Embryonic facial prominence (tissue), 1 donor: Measurements from ENCODE around the gene SLC13A1.
"Not testable (repeated sequence)": the region's sequence is repeated elsewhere in the genome, so short reads cannot be mapped to it uniquely, and the experiment has no call there.

Experiments
- DNase-seq: peaks from one replicate; pipeline ENCODE4 v3.0.0-alpha.2; 2016; ENCODE audit errors: extremely low spot score

The SLC13A1 gene

GRCh38 chr7:123126171-123126570 is 73.6 kb downstream of the SLC13A1 start:
- no peak for DNase-seq

- DNase-seq: no peak
These were observed 74.5 kb downstream of the SLC13A1 start for GRCh38 chr7:123125231-123125630.

GRCh38 chr7:123122916-123123315 is 76.9 kb downstream of the SLC13A1 start:
- DNase-seq: no peak

DNA sequence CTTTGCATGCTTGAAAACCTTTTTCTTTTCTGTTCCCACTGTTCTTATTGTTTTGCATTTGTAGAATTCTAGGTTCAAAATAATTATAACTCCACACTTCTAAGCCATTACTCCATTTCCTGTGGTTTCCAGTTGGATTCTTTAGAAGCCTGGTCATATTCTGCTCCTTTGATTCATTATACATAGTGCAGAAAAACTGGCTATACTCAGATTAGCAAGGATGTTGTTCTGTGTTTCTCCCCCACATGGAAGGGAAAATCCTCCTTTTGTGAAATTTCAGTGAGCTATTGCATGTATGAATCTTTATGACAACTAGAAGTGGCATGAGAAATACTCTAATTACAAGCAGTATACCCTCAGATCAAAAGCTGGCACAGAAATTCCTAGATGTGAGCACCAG is 79.5 kb downstream of the SLC13A1 start:
- no peak for DNase-seq

- no peak for DNase-seq
These were observed 84.4 kb downstream of the SLC13A1 start for GRCh38 chr7:123115331-123115730.

DNA sequence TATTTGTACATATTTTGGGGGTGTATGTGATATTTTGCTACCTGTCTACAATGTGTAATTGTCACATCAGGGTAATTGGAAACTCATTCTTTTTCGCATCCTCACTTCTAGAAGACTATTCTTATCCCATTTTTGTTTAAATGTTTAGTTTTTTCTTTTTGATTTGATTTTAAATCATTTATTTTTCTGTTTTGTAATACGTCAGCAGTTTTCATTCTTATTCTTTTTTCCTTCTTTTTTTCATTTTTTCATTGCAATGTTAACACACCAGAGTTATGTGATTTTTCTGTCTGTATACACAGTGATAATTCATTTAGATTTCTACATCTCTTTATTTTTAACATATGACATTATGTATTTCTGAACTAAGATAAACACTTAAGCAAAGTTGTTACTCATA is 85.5 kb downstream of the SLC13A1 start:
- no peak for DNase-seq

DNA sequence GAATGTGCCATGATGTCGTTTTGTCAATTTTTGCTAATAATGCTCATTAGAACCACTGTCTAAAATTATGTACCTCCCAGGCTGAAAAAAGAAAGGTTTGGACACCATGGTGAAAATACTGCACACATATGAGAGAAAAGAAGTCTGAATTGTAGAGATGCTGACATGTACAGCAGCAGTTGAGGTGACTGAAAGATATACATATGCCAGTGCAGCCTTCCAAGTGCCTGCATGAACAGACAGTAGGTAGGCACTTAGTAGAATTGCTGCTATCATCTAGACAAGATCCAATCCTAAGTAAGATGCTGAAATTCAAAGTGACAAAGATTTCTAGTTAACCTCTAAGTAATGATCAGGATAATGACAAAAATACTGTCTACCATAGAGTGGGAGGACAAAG is 86.9 kb downstream of the SLC13A1 start:
- DNase-seq: no peak

DNA sequence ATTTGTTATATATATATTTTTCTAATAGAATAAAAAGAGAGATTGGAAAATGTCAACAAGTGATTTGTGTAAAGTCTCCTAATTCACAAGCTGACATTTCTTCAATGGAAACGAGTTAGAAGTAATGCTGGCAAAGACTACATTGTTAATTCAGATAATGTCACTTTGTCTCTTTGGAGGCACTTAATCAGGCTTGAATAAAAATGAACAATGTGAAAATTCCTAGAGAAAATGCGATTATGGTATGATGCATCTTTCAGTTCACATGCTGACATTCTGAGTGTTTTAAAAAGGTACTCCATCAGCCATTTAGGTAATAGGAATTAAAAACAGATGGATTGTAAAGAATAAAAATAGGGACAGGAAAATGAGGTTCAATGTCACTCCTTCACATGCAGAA is 100.1 kb downstream of the SLC13A1 start:
- no peak for DNase-seq

GRCh38 chr7:123096976-123097375 is 102.8 kb downstream of the SLC13A1 start:
- no peak for DNase-seq

DNA sequence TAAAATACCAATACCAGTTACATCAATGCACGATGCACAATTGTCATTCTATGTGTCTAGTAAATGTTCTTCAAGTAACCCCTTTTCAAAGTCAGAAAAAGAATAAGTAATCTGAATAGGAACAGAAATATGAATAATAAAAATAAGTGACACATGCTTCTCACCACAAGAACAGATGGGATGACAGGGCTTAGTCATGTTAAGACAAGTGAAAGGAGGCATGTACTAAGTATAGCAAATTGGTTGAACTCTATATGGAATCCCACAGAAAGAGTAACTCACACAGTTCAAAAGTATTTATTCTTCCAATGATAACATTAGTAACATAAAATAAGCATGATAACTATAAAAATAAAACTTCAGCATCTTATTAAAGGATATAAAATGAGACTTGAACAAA is 103.3 kb downstream of the SLC13A1 start:
- DNase-seq: no peak

DNA sequence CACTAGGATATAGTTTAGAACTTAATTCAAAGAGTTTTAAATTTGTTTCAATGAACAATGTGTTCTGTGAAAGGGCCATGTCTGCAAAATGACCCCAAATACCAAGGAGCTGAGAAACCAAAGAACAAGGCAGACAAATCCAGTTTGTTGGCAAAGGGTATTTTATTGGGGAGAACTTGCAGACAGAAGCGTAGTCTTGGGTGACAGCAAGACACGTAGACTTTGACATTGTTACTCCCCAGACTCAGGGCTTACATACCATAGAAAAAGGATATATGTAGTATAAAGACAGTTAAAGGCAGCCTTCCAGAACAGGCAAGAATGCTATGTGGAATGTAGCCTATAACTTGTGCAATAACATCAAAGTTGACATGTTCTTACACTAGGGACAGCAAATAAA is 109.3 kb downstream of the SLC13A1 start:
- no peak for DNase-seq

DNA sequence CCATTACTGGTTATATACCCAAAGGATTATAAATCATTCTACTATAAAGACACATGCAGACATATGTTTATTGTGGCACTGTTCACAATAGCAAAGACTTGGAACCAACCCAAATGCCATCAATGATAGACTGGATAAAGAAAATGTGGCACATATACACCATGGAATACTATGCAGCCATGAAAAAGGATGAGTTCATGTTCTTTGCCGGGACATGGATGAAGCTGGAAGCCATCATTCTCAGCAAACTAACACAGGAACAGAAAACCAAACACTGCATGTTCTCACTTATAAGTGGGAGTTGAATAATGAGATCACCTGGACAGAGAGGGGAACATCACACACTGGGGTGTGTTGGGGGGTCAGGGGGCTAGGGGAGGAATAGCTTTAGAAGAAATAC is 112.9 kb downstream of the SLC13A1 start:
- DNase-seq: not testable (repeated sequence)

DNA sequence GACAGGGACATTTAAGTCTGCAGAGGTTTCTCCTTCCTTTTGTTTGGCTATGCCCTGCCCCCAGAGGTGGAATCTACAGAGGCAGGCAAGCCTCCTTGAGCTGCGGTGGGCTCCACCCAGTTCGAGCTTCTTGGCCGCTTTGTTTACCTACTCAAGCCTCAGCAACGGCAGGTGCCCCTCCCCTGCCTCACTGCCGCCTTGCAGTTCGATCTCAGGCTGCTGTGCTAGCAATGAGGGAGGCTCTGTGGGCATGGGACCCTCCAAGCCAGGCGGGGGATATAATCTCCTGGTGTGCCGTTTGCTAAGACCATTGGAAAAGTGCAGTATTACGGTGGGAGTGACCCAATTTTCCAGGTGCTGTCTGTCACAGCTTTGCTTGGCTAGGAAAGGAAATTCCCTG is 114.9 kb downstream of the SLC13A1 start:
- DNase-seq: not testable (repeated sequence)

- DNase-seq: no peak
These were observed 120.7 kb downstream of the SLC13A1 start for GRCh38 chr7:123079021-123079420.

DNA sequence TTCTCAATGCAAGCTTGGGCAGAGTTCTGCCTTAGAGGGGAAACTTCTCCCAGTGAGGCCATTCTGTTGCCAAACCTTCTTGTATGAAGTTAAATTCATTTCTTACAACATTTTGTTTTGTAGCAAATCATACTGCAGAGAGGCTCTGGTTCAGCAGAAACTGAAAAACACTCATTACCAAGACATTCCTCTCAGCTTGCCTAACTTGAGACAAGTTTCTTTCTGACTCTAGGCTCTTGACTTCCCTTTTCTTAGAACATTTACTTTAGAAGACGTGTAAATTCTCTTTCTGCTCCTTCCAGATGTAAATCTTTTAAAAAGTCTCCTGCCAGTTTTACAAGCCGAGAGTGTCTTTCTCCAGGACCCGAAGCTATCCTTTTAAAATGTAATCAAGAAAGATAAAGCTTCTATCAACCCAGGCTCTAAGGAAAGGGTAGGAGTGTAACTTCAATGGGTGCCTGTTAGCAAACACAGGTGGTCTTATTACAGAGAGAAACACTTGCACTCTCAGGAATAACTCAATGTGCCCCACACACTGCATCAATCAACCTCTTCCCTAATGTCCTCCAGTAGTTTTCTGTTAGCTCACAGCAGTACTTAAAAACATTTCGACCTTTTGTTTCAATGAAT is 123.8 kb downstream of the SLC13A1 start:
- DNase-seq: no peak

- DNase-seq: no peak
These were observed 129.0 kb downstream of the SLC13A1 start for GRCh38 chr7:123070702-123071286.

GRCh38 chr7:123067814-123068213 is 132.0 kb downstream of the SLC13A1 start:
- no peak for DNase-seq
